Lung (tissue), 12 donors: ENCODE measurements around the gene SERTAD2. TPM values are rescaled to one million over a fixed set of nuclear protein-coding genes. Genes with fewer than 3 reads are reported as not detected.

Experiments
- ATAC-seq: fragments of 200-7000 bp; cut with Tn5 transposase; one replicate; pipeline ENCODE4 v1.9.1; 2020; ENCODE audit warnings: moderate number of reproducible peaks; ENCODE audit not compliant: insufficient read depth, low FRiP score
- DNase-seq, 3 donors: peaks; one replicate each; pipeline ENCODE4 v3.0.0-alpha.2; 2013 to 2017
- H3K27ac ChIP-seq, 2 donors: one replicate each; pipeline ENCODE4 v1.5.1; 2013; ENCODE audit warnings: mild to moderate bottlenecking in 2 of 2, moderate library complexity in 2 of 2, control low read depth in 1 of 2, inconsistent platforms in 1 of 2, low read depth in 1 of 2, low read length in 1 of 2
- H3K27me3 ChIP-seq, 3 donors: one replicate each; pipeline ENCODE4 v1.5.1; 2013; ENCODE audit warnings: low read length in 2 of 3; ENCODE audit not compliant: control insufficient read depth in 3 of 3, insufficient read depth in 3 of 3
- H3K36me3 ChIP-seq, 4 donors: one replicate each; pipeline ENCODE4 v1.5.1; 2013; ENCODE audit warnings: low read length in 4 of 4, mild to moderate bottlenecking in 1 of 4, moderate library complexity in 1 of 4; ENCODE audit not compliant: control insufficient read depth in 4 of 4, insufficient read depth in 4 of 4
- H3K4me1 ChIP-seq, 5 donors: one replicate each; pipeline ENCODE4 v1.5.1; 2013; ENCODE audit warnings: low read length in 5 of 5, mild to moderate bottlenecking in 2 of 5, moderate library complexity in 1 of 5; ENCODE audit not compliant: control insufficient read depth in 5 of 5, insufficient read depth in 5 of 5
- H3K4me3 ChIP-seq: one replicate; pipeline ENCODE4 v1.5.1; 2013; ENCODE audit warnings: mild to moderate bottlenecking, control low read depth, moderate library complexity
- H3K9ac ChIP-seq, 2 donors: one replicate each; pipeline ENCODE4 v1.5.1; 2013; ENCODE audit warnings: low read length in 2 of 2, control low read depth in 1 of 2; ENCODE audit not compliant: insufficient read depth in 1 of 2
- H3K9me3 ChIP-seq, 4 donors: one replicate each; pipeline ENCODE4 v1.5.1; 2013; ENCODE audit warnings: low read length in 3 of 4, mild to moderate bottlenecking in 1 of 4, moderate library complexity in 1 of 4; ENCODE audit not compliant: control insufficient read depth in 4 of 4, insufficient read depth in 3 of 4
- CTCF ChIP-seq: IDR thresholded peaks from 2 replicates; pipeline ENCODE4 v1.5.1; 2012; ENCODE audit warnings: mild to moderate bottlenecking; ENCODE audit errors: control extremely low read depth, extremely low read depth
- WGBS, 2 donors: extraction: QIAGEN DNeasy Blood & Tissue Kit; methylation state at CpG; one replicate each; pipeline ENCODE4 v1.1.7; 2013; 5-methylcytosine and 5-hydroxymethylcytosine counted together
- polyA plus RNA-seq, 2 donors: library from polyadenylated mRNA; stranded (reverse); fragments of 200-250 nt; gene quantifications; one replicate each; pipeline ENCODE4 v1.2.1, GENCODE V29; 2013
- total RNA-seq, 2 donors: library from RNA; depleted of rRNA in 1 of 2; stranded (reverse); fragments of >200 nt in 1 of 2; gene quantifications; one replicate each; pipeline ENCODE4 v1.2.1, GENCODE V29; 2014 to 2021
- donor health status: control.
- donor health status: control.
- donor health status: Bipolar disorder and iron deficiency.
- donor health status: healthy.
- donor health status: DM: yes; HTN: yes; CAD: no.

The SERTAD2 gene
- total and polyA plus RNA-seq, 4 donors: 7.9 to 26.7 (median 15.4) TPM

- H3K9ac ChIP-seq: no peak overlapping the region
- no peaks in the 10 kb centered on the region for H3K36me3 ChIP-seq
- H3K4me1 ChIP-seq: peaks cover 0 to 50% (median 14%) of the 10 kb centered on the region in 5 donors
- no peak overlapping the region for H3K27ac ChIP-seq
- ATAC-seq (peak; percentile 68), DNase-seq (peak; percentile 82 to 91 (median 91))
- no peaks in the 10 kb centered on the region for H3K9me3 ChIP-seq
- H3K27me3 ChIP-seq: no peaks in the 10 kb centered on the region
- 58 to 62% methylated on average over 21 of the region's 21 CpGs for WGBS, 2 donors
- H3K4me3 ChIP-seq: no peak overlapping the region
- no peak for TF ChIP-seq CTCF
Measured at GRCh38 chr2:64606479-64607363, 47.0 kb downstream of the SERTAD2 start.

GRCh38 chr2:64605991-64606478, 47.7 kb downstream of the SERTAD2 start:
- WGBS, 2 donors: 80 to 85% methylated on average over 5 of the region's 5 CpGs
- Histone ChIP-seq H3K4me1 (peaks cover 0 to 56% (median 14%) of the 10 kb centered on the region in 5 donors), H3K27me3 (no peaks in the 10 kb centered on the region), H3K9ac (no peak overlapping the region), H3K4me3 (no peak overlapping the region), H3K36me3 (no peaks in the 10 kb centered on the region), H3K27ac (no peak overlapping the region), H3K9me3 (no peaks in the 10 kb centered on the region)
- no peak for DNase-seq
- no peak for ATAC-seq
- no peak for TF ChIP-seq CTCF

GRCh38 chr2:64605026-64605471, 48.7 kb downstream of the SERTAD2 start:
- Histone ChIP-seq H3K27me3 (no peaks in the 10 kb centered on the region), H3K4me3 (no peak overlapping the region), H3K36me3 (no peaks in the 10 kb centered on the region), H3K9ac (peak overlapping the region in 1 of 2 donors; percentile 47), H3K4me1 (peaks cover 0 to 58% (median 14%) of the 10 kb centered on the region in 5 donors), H3K27ac (no peak overlapping the region), H3K9me3 (no peaks in the 10 kb centered on the region)
- 57 to 74% methylated on average over 6 of the region's 6 CpGs for WGBS, 2 donors
- DNase-seq (peak; percentile 61 to 75 (median 71)), ATAC-seq (no peak)
- no peak for TF ChIP-seq CTCF
